ENCODE data around the gene TAS2R46.

TAS2R46 gene

GRCh38 chr12:11071414-11071813 lies 9.3 kb upstream of the TAS2R46 start:
- Histone ChIP-seq H3K27ac (replicated peaks) (no peak overlapping the region), H3K4me3 (replicated peaks; ENCODE audit: insufficient read depth, low read length) (no peak overlapping the region), H3K27me3 (ENCODE audit: insufficient read depth, poor library complexity, severe bottlenecking) (no peaks in the 10 kb centered on the region)
- DNase-seq (ENCODE audit: low read depth in 1 of 2, low spot score in 1 of 2): no peak
- TF ChIP-seq POLR2AphosphoS5 (IDR thresholded peaks at IDR 0.05; ENCODE audit: low read depth) (no peak), CTCF (IDR thresholded peaks at IDR 0.05; ENCODE audit: insufficient read depth, low read length) (no peak), SPI1 (IDR thresholded peaks at IDR 0.05; ENCODE audit: borderline replicate concordance, low read depth) (no peak), REST (IDR thresholded peaks at IDR 0.05; ENCODE audit: insufficient replicate concordance, low read depth) (no peak), GABPA (IDR thresholded peaks at IDR 0.05; ENCODE audit: low read depth) (no peak)

- Histone ChIP-seq H3K27ac (replicated peaks) (no peak overlapping the region), H3K27me3 (ENCODE audit: insufficient read depth, poor library complexity, severe bottlenecking) (no peaks in the 10 kb centered on the region), H3K4me3 (replicated peaks; ENCODE audit: insufficient read depth, low read length) (no peak overlapping the region)
- no peak for TF ChIP-seq SPI1 (IDR thresholded peaks at IDR 0.05; ENCODE audit: borderline replicate concordance, low read depth)
- TF ChIP-seq CTCF (IDR thresholded peaks at IDR 0.05; ENCODE audit: insufficient read depth, low read length): no peak
- no peak for TF ChIP-seq GABPA (IDR thresholded peaks at IDR 0.05; ENCODE audit: low read depth)
- TF ChIP-seq POLR2AphosphoS5 (IDR thresholded peaks at IDR 0.05; ENCODE audit: low read depth): no peak
- DNase-seq (ENCODE audit: low read depth in 1 of 2, low spot score in 1 of 2): no peak
Observed at GRCh38 chr12:11070999-11071398, 8.9 kb upstream of the TAS2R46 start.

GRCh38 chr12:11069854-11070365 lies 7.8 kb upstream of the TAS2R46 start:
- TF ChIP-seq CTCF (IDR thresholded peaks at IDR 0.05; ENCODE audit: insufficient read depth, low read length) (no peak), REST (IDR thresholded peaks at IDR 0.05; ENCODE audit: insufficient replicate concordance, low read depth) (no peak), SPI1 (IDR thresholded peaks at IDR 0.05; ENCODE audit: borderline replicate concordance, low read depth) (no peak), POLR2AphosphoS5 (IDR thresholded peaks at IDR 0.05; ENCODE audit: low read depth) (no peak), GABPA (IDR thresholded peaks at IDR 0.05; ENCODE audit: low read depth) (no peak)
- H3K27ac ChIP-seq (replicated peaks): no peak overlapping the region
- no peak overlapping the region for H3K4me3 ChIP-seq (replicated peaks; ENCODE audit: insufficient read depth, low read length)
- no peak for DNase-seq (ENCODE audit: low read depth in 1 of 2, low spot score in 1 of 2)
- H3K27me3 ChIP-seq (ENCODE audit: insufficient read depth, poor library complexity, severe bottlenecking): no peaks in the 10 kb centered on the region

GRCh38 chr12:11067514-11067913 lies 5.4 kb upstream of the TAS2R46 start:
- Histone ChIP-seq H3K27ac (replicated peaks) (no peak overlapping the region), H3K27me3 (ENCODE audit: insufficient read depth, poor library complexity, severe bottlenecking) (no peaks in the 10 kb centered on the region), H3K4me3 (replicated peaks; ENCODE audit: insufficient read depth, low read length) (no peak overlapping the region)
- DNase-seq (ENCODE audit: low read depth in 1 of 2, low spot score in 1 of 2): no peak
- TF ChIP-seq SPI1 (IDR thresholded peaks at IDR 0.05; ENCODE audit: borderline replicate concordance, low read depth) (no peak), CTCF (IDR thresholded peaks at IDR 0.05; ENCODE audit: insufficient read depth, low read length) (no peak), POLR2AphosphoS5 (IDR thresholded peaks at IDR 0.05; ENCODE audit: low read depth) (no peak), REST (IDR thresholded peaks at IDR 0.05; ENCODE audit: insufficient replicate concordance, low read depth) (no peak), GABPA (IDR thresholded peaks at IDR 0.05; ENCODE audit: low read depth) (no peak)
